Gastroesophageal sphincter (tissue), 4 donors: ENCODE results near the gene CHST3. TPM values are rescaled to one million over a fixed set of nuclear protein-coding genes. Genes with fewer than 3 reads are reported as not detected.

Source experiments
- ATAC-seq: fragments of 150-250 bp; one replicate; pipeline ENCODE4 v1.9.1; 2016; ENCODE audit warnings: mild to moderate bottlenecking, moderate library complexity
- H3K27ac ChIP-seq, 4 donors: fragments of 200-600 bp; sonication (generic) in 3 of 4; 1 replicate in 3 of 4; 2 replicates in 1 of 4; pipeline ENCODE4 v1.5.1; 2016 to 2019
- H3K27me3 ChIP-seq: fragments of 200-600 bp; sonication (generic); one replicate; pipeline ENCODE4 v1.5.1; 2019
- H3K36me3 ChIP-seq, 2 donors: fragments of 200-600 bp; sonication (generic); one replicate each; pipeline ENCODE4 v1.5.1; 2019; ENCODE audit warnings: control low read depth in 1 of 2
- H3K4me1 ChIP-seq, 3 donors: fragments of 200-600 bp; sonication (generic); 1 replicate in 2 of 3; 2 replicates in 1 of 3; pipeline ENCODE4 v1.5.1; 2016 to 2019; ENCODE audit warnings: control low read depth in 2 of 3
- H3K4me3 ChIP-seq, 2 donors: fragments of 200-600 bp; sonication (generic); one replicate each; pipeline ENCODE4 v1.5.1; 2019; ENCODE audit warnings: mild to moderate bottlenecking in 1 of 2, moderate library complexity in 1 of 2
- H3K9me3 ChIP-seq, 3 donors: fragments of 200-600 bp; sonication (generic); one replicate each; pipeline ENCODE4 v1.5.1; 2017 to 2019; ENCODE audit warnings: control low read depth in 2 of 3
- CTCF ChIP-seq, 4 experiments: fragments of 200-600 bp in 2 of 4; fragments of 450-650 bp in 2 of 4; sonication (generic) in 1 of 4; IDR thresholded peaks; one replicate each; pipeline ENCODE4 v1.5.1; 2017 to 2019; ENCODE audit warnings: antibody characterized with exemption in 4 of 4, mild to moderate bottlenecking in 2 of 4, moderate library complexity in 2 of 4
- EP300 ChIP-seq: sonication (generic); formaldehyde crosslinking; IDR thresholded peaks from one replicate; pipeline ENCODE4 v1.6.1; 2017; ENCODE audit warnings: antibody characterized with exemption, mild to moderate bottlenecking
- POLR2A ChIP-seq, 2 donors: fragments of 450-650 bp; IDR thresholded peaks; one replicate each; pipeline ENCODE4 v1.6.1; 2017; ENCODE audit warnings: antibody characterized with exemption in 2 of 2, mild to moderate bottlenecking in 2 of 2, moderate library complexity in 1 of 2
- POLR2AphosphoS5 ChIP-seq: sonication (generic); formaldehyde crosslinking; IDR thresholded peaks from one replicate; pipeline ENCODE4 v1.6.1; 2017; ENCODE audit warnings: antibody characterized with exemption
- WGBS, 2 donors: methylation state at CpG; one replicate each; pipeline ENCODE4 v1.1.5; 2018; ENCODE audit warnings: low coverage in 1 of 2; 5-methylcytosine and 5-hydroxymethylcytosine counted together
- total RNA-seq, 4 donors: library from RNA; depleted of rRNA; stranded (reverse); fragments of >200 nt; gene quantifications; one replicate each; pipeline ENCODE4 v1.1.0, GENCODE V29; 2016

The CHST3 gene
- total RNA-seq, 4 donors from 2014 or later = 31.8 to 48.0 (median 37.3) TPM

GRCh38 chr10:71921324-71922027, 42.7 kb upstream of the CHST3 start:
- H3K4me3 ChIP-seq = no peak overlapping the region
- 21 to 40% methylated on average over 1 to 3 of the region's 4 CpGs for WGBS, 2 donors
- peaks cover 0 to 20% (median 4%) of the 10 kb centered on the region in 3 donors for H3K4me1 ChIP-seq
- H3K27ac ChIP-seq = peak overlapping the region in 1 of 4 donors; percentile 24
- H3K9me3 ChIP-seq = no peaks in the 10 kb centered on the region
- no peaks in the 10 kb centered on the region for H3K36me3 ChIP-seq
- TF ChIP-seq EP300 (no peak), POLR2A (IDR thresholded peaks at IDR 0.05) (no peak), POLR2AphosphoS5 (no peak), CTCF (IDR thresholded peaks at IDR 0.05) (no peak)
- H3K27me3 ChIP-seq = no peaks in the 10 kb centered on the region
- peak; percentile 68 for ATAC-seq

- peak overlapping the region in 1 of 4 donors; percentile 44 for H3K27ac ChIP-seq
- H3K27me3 ChIP-seq = no peaks in the 10 kb centered on the region
- no peak overlapping the region for H3K4me3 ChIP-seq
- no peaks in the 10 kb centered on the region for H3K36me3 ChIP-seq
- H3K4me1 ChIP-seq = peaks cover 0 to 20% (median 4%) of the 10 kb centered on the region in 3 donors
- no peaks in the 10 kb centered on the region for H3K9me3 ChIP-seq
- 33 to 72% methylated on average over 2 of the region's 7 CpGs for WGBS, 2 donors
- TF ChIP-seq POLR2AphosphoS5 (no peak), POLR2A (IDR thresholded peaks at IDR 0.05) (no peak), CTCF (IDR thresholded peaks at IDR 0.05) (no peak), EP300 (no peak)
- no peak for ATAC-seq
Measured at GRCh38 chr10:71923138-71923692, 41.0 kb upstream of the CHST3 start.

GRCh38 chr10:71924771-71925170, 39.4 kb upstream of the CHST3 start:
- H3K4me3 ChIP-seq = no peak overlapping the region
- peaks cover 0 to 20% (median 4%) of the 10 kb centered on the region in 3 donors for H3K4me1 ChIP-seq
- H3K27me3 ChIP-seq = no peaks in the 10 kb centered on the region
- H3K9me3 ChIP-seq = no peaks in the 10 kb centered on the region
- WGBS, 2 donors = 88 to 100% methylated on average over 2 of the region's 3 CpGs
- TF ChIP-seq POLR2AphosphoS5 (no peak), POLR2A (IDR thresholded peaks at IDR 0.05) (no peak), CTCF (IDR thresholded peaks at IDR 0.05) (no peak), EP300 (no peak)
- ATAC-seq = no peak
- no peak overlapping the region for H3K27ac ChIP-seq
- no peaks in the 10 kb centered on the region for H3K36me3 ChIP-seq

GRCh38 chr10:71927159-71927558, 37.0 kb upstream of the CHST3 start:
- TF ChIP-seq CTCF (IDR thresholded peaks at IDR 0.05) (no peak), POLR2AphosphoS5 (no peak), EP300 (no peak), POLR2A (IDR thresholded peaks at IDR 0.05) (no peak)
- H3K4me3 ChIP-seq = no peak overlapping the region
- ATAC-seq = no peak
- no peaks in the 10 kb centered on the region for H3K36me3 ChIP-seq
- peaks cover 0 to under 1% (median 0%) of the 10 kb centered on the region in 3 donors for H3K4me1 ChIP-seq
- H3K9me3 ChIP-seq = peaks cover 0 to 3% (median 0%) of the 10 kb centered on the region in 3 donors
- no peaks in the 10 kb centered on the region for H3K27me3 ChIP-seq
- WGBS, 2 donors = 66 to 93% methylated on average over 2 to 3 of the region's 4 CpGs
- H3K27ac ChIP-seq = no peak overlapping the region
